Smooth muscle cell of the brain vasculature (primary cell): ENCODE results near the gene GBP7.
A peak's percentile ranks its signal among the peaks of the same experiment; 100 is the strongest.
"Not testable (repeated sequence)": the region's sequence is repeated elsewhere in the genome, so short reads cannot be mapped to it uniquely, and the experiment has no call there.

Experiments
- DNase-seq: peaks from one replicate; pipeline ENCODE4 v3.0.0-alpha.2; 2012; ENCODE audit warnings: low read depth, low spot score

Gene GBP7

GRCh38 chr1:89175601-89176256 is at the start of gene GBP7:
Gene GBP7, minus strand, starts transcription at chr1:89176003. Its CDS starts 4,068 bp downstream, at chr1:89171935.
- no peak for DNase-seq

GRCh38 chr1:89221341-89221740 is 45.5 kb upstream of the GBP7 start:
- no peak for DNase-seq

GRCh38 chr1:89219851-89220250 is 44.0 kb upstream of the GBP7 start:
- DNase-seq, result not testable (repeated sequence)

GRCh38 chr1:89218941-89219340 is 43.1 kb upstream of the GBP7 start:
- not testable (repeated sequence) for DNase-seq

- DNase-seq, result no peak
Observed at GRCh38 chr1:89213347-89213746, 37.5 kb upstream of the GBP7 start.

GRCh38 chr1:89211035-89211634 is 35.3 kb upstream of the GBP7 start:
- no peak for DNase-seq

GRCh38 chr1:89206373-89206772 is 30.6 kb upstream of the GBP7 start:
- no peak for DNase-seq

- no peak for DNase-seq
Observed at GRCh38 chr1:89203166-89203565, 27.4 kb upstream of the GBP7 start.

- no peak for DNase-seq
Observed at GRCh38 chr1:89201106-89201794, 25.4 kb upstream of the GBP7 start.

- no peak for DNase-seq
Observed at GRCh38 chr1:89200663-89201062, 24.9 kb upstream of the GBP7 start.

GRCh38 chr1:89199525-89200031 is 23.8 kb upstream of the GBP7 start:
- DNase-seq, result no peak

- peak; percentile 10 for DNase-seq
Observed at GRCh38 chr1:89198491-89199072, 22.8 kb upstream of the GBP7 start, which contains the start of gene GBP4. Gene GBP4, minus strand, starts transcription at chr1:89198942. Its CDS starts 108 bp downstream, at chr1:89198834.

GRCh38 chr1:89198081-89198480 is 22.3 kb upstream of the GBP7 start:
- DNase-seq, result no peak

- DNase-seq, result no peak
Observed at GRCh38 chr1:89195476-89195875, 19.7 kb upstream of the GBP7 start.

GRCh38 chr1:89191314-89191713 is 15.5 kb upstream of the GBP7 start:
- no peak for DNase-seq

GRCh38 chr1:89190017-89190416 is 14.2 kb upstream of the GBP7 start:
- no peak for DNase-seq

- no peak for DNase-seq
Observed at GRCh38 chr1:89179343-89179742, 3.5 kb upstream of the GBP7 start.

GRCh38 chr1:89176971-89177370 is 1.2 kb upstream of the GBP7 start:
- DNase-seq, result no peak

- no peak for DNase-seq
Observed at GRCh38 chr1:89174491-89174890, 1.3 kb downstream of the GBP7 start.

- DNase-seq, result no peak
Observed at GRCh38 chr1:89172468-89173143, 3.2 kb downstream of the GBP7 start.

GRCh38 chr1:89171067-89171438 is 4.8 kb downstream of the GBP7 start:
- DNase-seq, result no peak
